Stomach (tissue), 9 donors: ENCODE results near the gene WDR72. TPM values are rescaled to one million over a fixed set of nuclear protein-coding genes. Genes with fewer than 3 reads are reported as not detected.

Experiments used
- DNase-seq, 2 donors: peaks; one replicate each; pipeline versions ENCODE4 v3.0.0 to v3.0.0-alpha.2; 2013 to 2019
- H3K27ac ChIP-seq, 5 donors: fragments of 200-600 bp in 4 of 5; sonication (generic) in 4 of 5; one replicate each; pipeline ENCODE4 v1.5.1; 2013 to 2019; ENCODE audit warnings: mild to moderate bottlenecking in 1 of 5, moderate library complexity in 1 of 5
- H3K27me3 ChIP-seq, 3 donors: fragments of 200-600 bp; sonication (generic); one replicate each; pipeline ENCODE4 v1.5.1; 2017 to 2019; ENCODE audit warnings: mixed run types in 1 of 3
- H3K36me3 ChIP-seq, 4 donors: fragments of 200-600 bp; sonication (generic); 1 replicate in 3 of 4; 2 replicates in 1 of 4; pipeline ENCODE4 v1.5.1; 2016 to 2019
- H3K4me1 ChIP-seq, 4 donors: fragments of 200-600 bp; sonication (generic); one replicate each; pipeline ENCODE4 v1.5.1; 2016 to 2019
- H3K4me3 ChIP-seq, 4 donors: fragments of 200-600 bp; sonication (generic) in 3 of 4; one replicate each; pipeline ENCODE4 v1.5.1; 2016 to 2019; ENCODE audit warnings: mild to moderate bottlenecking in 1 of 4
- H3K9me3 ChIP-seq, 4 donors: fragments of 200-600 bp; sonication (generic); one replicate each; pipeline ENCODE4 v1.5.1; 2016 to 2019
- CTCF ChIP-seq, 7 experiments: fragments of 450-650 bp in 4 of 7; fragments of 200-600 bp in 3 of 7; sonication (generic) in 3 of 7; IDR thresholded peaks; one replicate each; pipeline ENCODE4 v1.5.1; 2016 to 2019; ENCODE audit warnings: antibody characterized with exemption in 7 of 7, control low read depth in 2 of 7, mild to moderate bottlenecking in 1 of 7
- EP300 ChIP-seq: sonication (generic); formaldehyde crosslinking; IDR thresholded peaks from one replicate; pipeline ENCODE4 v1.6.1; 2017; ENCODE audit warnings: antibody characterized with exemption
- POLR2A ChIP-seq, 4 donors: fragments of 450-650 bp; IDR thresholded peaks; one replicate each; pipeline ENCODE4 v1.6.1; 2016; ENCODE audit warnings: antibody characterized with exemption in 4 of 4, control low read depth in 2 of 4, mild to moderate bottlenecking in 1 of 4, moderate library complexity in 1 of 4
- POLR2AphosphoS5 ChIP-seq, 3 donors: sonication (generic); formaldehyde crosslinking; IDR thresholded peaks; one replicate each; pipeline ENCODE4 v1.6.1; 2016; ENCODE audit warnings: antibody characterized with exemption in 3 of 3
- WGBS, 5 donors: extraction: QIAGEN DNeasy Blood & Tissue Kit in 3 of 5; methylation state at CpG; one replicate each; pipeline versions ENCODE4 v1.1.5 to v1.1.7; 2013 to 2018; 5-methylcytosine and 5-hydroxymethylcytosine counted together
- intact Hi-C: fragments of 100-400 bp; cut with DNase I; formaldehyde crosslinking; loops from one replicate; pipeline ENCODE4 v1.15.1; 2023; ENCODE audit warnings: low total_unique reads
- polyA plus RNA-seq, 3 donors: library from polyadenylated mRNA; stranded (reverse); fragments of 200-250 nt; gene quantifications; one replicate each; pipeline ENCODE4 v1.2.3, GENCODE V29; 2013
- total RNA-seq, 5 donors: library from RNA; depleted of rRNA; stranded (reverse); fragments of >200 nt; gene quantifications; one replicate each; pipeline versions ENCODE4 v1.1.0 to v1.2.3, GENCODE V29; 2014 to 2016
- donor health status: healthy with polysubstance abuse.
- donor health status: Bipolar disorder and iron deficiency.
- donor health status: healthy.

WDR72 gene
- total and polyA plus RNA-seq, 8 donors: under 0.01 to 0.61 (median 0.41) TPM; not detected in 2

- H3K36me3 ChIP-seq: no peaks in the 10 kb centered on the region
- WGBS, 5 donors: 40 to 67% (median 54%) methylated on average over 2 of the region's 2 CpGs
- TF ChIP-seq EP300 (no peak), POLR2A (IDR thresholded peaks at IDR 0.05) (no peak), POLR2AphosphoS5 (IDR thresholded peaks at IDR 0.05) (no peak), CTCF (IDR thresholded peaks at IDR 0.05) (no peak)
These were observed 141.0 kb downstream of the WDR72 start for GRCh38 chr15:53618461-53618860.

GRCh38 chr15:53611145-53611920, 148.1 kb downstream of the WDR72 start:
- Histone ChIP-seq H3K9me3 (no peaks in the 10 kb centered on the region), H3K4me3 (no peak overlapping the region), H3K36me3 (no peaks in the 10 kb centered on the region), H3K4me1 (no peaks in the 10 kb centered on the region), H3K27me3 (no peaks in the 10 kb centered on the region), H3K27ac (no peak overlapping the region)
- TF ChIP-seq EP300 (no peak), POLR2AphosphoS5 (IDR thresholded peaks at IDR 0.05) (no peak), CTCF (IDR thresholded peaks at IDR 0.05) (no peak), POLR2A (IDR thresholded peaks at IDR 0.05) (no peak)
- DNase-seq: no peak
- WGBS, 5 donors: 64 to 76% (median 75%) methylated on average over 4 of the region's 4 CpGs
- intact Hi-C loops: no loop called here

More at GRCh38 chr15:53618461-53618860, 141.0 kb downstream of the WDR72 start:
- H3K27me3 ChIP-seq: no peaks in the 10 kb centered on the region
- H3K27ac ChIP-seq: no peak overlapping the region
- H3K4me3 ChIP-seq: no peak overlapping the region
- intact Hi-C loops: no loop called here
- no peaks in the 10 kb centered on the region for H3K9me3 ChIP-seq
- no peaks in the 10 kb centered on the region for H3K4me1 ChIP-seq
- no peak for DNase-seq

- Histone ChIP-seq H3K4me3 (no peak overlapping the region), H3K4me1 (no peaks in the 10 kb centered on the region), H3K27me3 (no peaks in the 10 kb centered on the region), H3K9me3 (no peaks in the 10 kb centered on the region), H3K36me3 (no peaks in the 10 kb centered on the region), H3K27ac (no peak overlapping the region)
- intact Hi-C loops: no loop called here
- WGBS, 5 donors: 85 to 92% (median 89%) methylated on average over 2 of the region's 2 CpGs
- no peak for DNase-seq
- TF ChIP-seq POLR2AphosphoS5 (IDR thresholded peaks at IDR 0.05): no peak
- TF ChIP-seq CTCF (IDR thresholded peaks at IDR 0.05): no peak
- TF ChIP-seq EP300: no peak
- TF ChIP-seq POLR2A (IDR thresholded peaks at IDR 0.05): no peak
These were observed 168.4 kb downstream of the WDR72 start for GRCh38 chr15:53591041-53591440.

GRCh38 chr15:53590380-53590779, 169.1 kb downstream of the WDR72 start:
- intact Hi-C loops: no loop called here

More at GRCh38 chr15:53590380-53590779, 169.1 kb downstream of the WDR72 start:
- TF ChIP-seq EP300 (no peak), CTCF (IDR thresholded peaks at IDR 0.05) (no peak), POLR2A (IDR thresholded peaks at IDR 0.05) (no peak), POLR2AphosphoS5 (IDR thresholded peaks at IDR 0.05) (no peak)
- 69 to 83% (median 73%) methylated on average over 2 of the region's 2 CpGs for WGBS, 5 donors
- no peak overlapping the region for H3K4me3 ChIP-seq
- no peak for DNase-seq
- H3K9me3 ChIP-seq: no peaks in the 10 kb centered on the region
- no peaks in the 10 kb centered on the region for H3K36me3 ChIP-seq
- H3K27me3 ChIP-seq: no peaks in the 10 kb centered on the region
- no peaks in the 10 kb centered on the region for H3K4me1 ChIP-seq
- no peak overlapping the region for H3K27ac ChIP-seq
